Prostate gland (tissue), 2 donors: ENCODE measurements around the gene HOXA3. TPM values are rescaled to one million over a fixed set of nuclear protein-coding genes. Genes with fewer than 3 reads are reported as not detected.

Experiments
- DNase-seq: peaks from one replicate; pipeline ENCODE4 v3.0.0-alpha.2; 2019; ENCODE audit warnings: low spot score
- H3K27ac ChIP-seq, 2 donors: fragments of 200-600 bp; sonication (generic); 2 replicates each; pipeline ENCODE4 v1.5.1; 2017 to 2019
- H3K27me3 ChIP-seq: fragments of 200-600 bp; sonication (generic); replicated peaks from 2 replicates; pipeline ENCODE4 v1.5.1; 2019; ENCODE audit not compliant: insufficient read depth
- H3K36me3 ChIP-seq, 2 donors: fragments of 200-600 bp; sonication (generic); 1 replicate in 1 of 2; 2 replicates in 1 of 2; pipeline versions ENCODE4 v1.5.1 to v1.8.1; 2017 to 2019
- H3K4me1 ChIP-seq: fragments of 200-600 bp; sonication (generic); replicated peaks from 2 replicates; pipeline ENCODE4 v1.5.1; 2019
- H3K4me3 ChIP-seq, 2 donors: fragments of 200-600 bp; sonication (generic); 2 replicates each; pipeline ENCODE4 v1.5.1; 2017 to 2019
- H3K9me3 ChIP-seq: fragments of 200-600 bp; sonication (generic); 2 replicates; pipeline ENCODE4 v1.5.1; 2017
- CTCF ChIP-seq, 4 experiments: fragments of 200-600 bp in 2 of 4; fragments of 450-650 bp in 2 of 4; sonication (generic) in 2 of 4; IDR thresholded peaks; 1 replicate in 3 of 4; 2 replicates in 1 of 4; pipeline ENCODE4 v1.5.1; 2016 to 2019; ENCODE audit warnings: antibody characterized with exemption in 4 of 4, mild to moderate bottlenecking in 2 of 4, moderate library complexity in 2 of 4
- POLR2A ChIP-seq: fragments of 450-650 bp; IDR thresholded peaks from one replicate; pipeline ENCODE4 v1.6.1; 2016; ENCODE audit warnings: antibody characterized with exemption, mild to moderate bottlenecking
- POLR2AphosphoS5 ChIP-seq: sonication (generic); formaldehyde crosslinking; IDR thresholded peaks from one replicate; pipeline ENCODE4 v1.6.1; 2017; ENCODE audit warnings: antibody characterized with exemption
- WGBS: methylation state at CpG from one replicate; pipeline ENCODE4 v1.1.5; 2018; 5-methylcytosine and 5-hydroxymethylcytosine counted together
- intact Hi-C: fragments of 100-400 bp; cut with DNase I; formaldehyde crosslinking; loops from one replicate; pipeline ENCODE4 v1.14.2; 2022
- total RNA-seq, 2 donors: library from RNA; depleted of rRNA; stranded (reverse); fragments of >200 nt; gene quantifications; one replicate each; pipeline ENCODE4 v1.1.0, GENCODE V29; 2016

HOXA3 gene
- total RNA-seq, 2 donors from 2014 or later, result 2.8 to 3.1 TPM

GRCh38 chr7:27126596-27127327 lies 25.6 kb downstream of the HOXA3 start:
- Histone ChIP-seq H3K4me3 (no peak overlapping the region), H3K9me3 (no peaks in the 10 kb centered on the region), H3K36me3 (no peaks in the 10 kb centered on the region), H3K4me1 (peaks cover 6% of the 10 kb centered on the region), H3K27me3 (no peaks in the 10 kb centered on the region), H3K27ac (no peak overlapping the region)
- no peak for TF ChIP-seq POLR2AphosphoS5
- no peak for TF ChIP-seq CTCF (IDR thresholded peaks at IDR 0.05)
- no peak for TF ChIP-seq POLR2A
- intact Hi-C loops, result no loop called here
- WGBS, result 27% methylated on average over 3 of the region's 3 CpGs
- DNase-seq, result no peak

DNA sequence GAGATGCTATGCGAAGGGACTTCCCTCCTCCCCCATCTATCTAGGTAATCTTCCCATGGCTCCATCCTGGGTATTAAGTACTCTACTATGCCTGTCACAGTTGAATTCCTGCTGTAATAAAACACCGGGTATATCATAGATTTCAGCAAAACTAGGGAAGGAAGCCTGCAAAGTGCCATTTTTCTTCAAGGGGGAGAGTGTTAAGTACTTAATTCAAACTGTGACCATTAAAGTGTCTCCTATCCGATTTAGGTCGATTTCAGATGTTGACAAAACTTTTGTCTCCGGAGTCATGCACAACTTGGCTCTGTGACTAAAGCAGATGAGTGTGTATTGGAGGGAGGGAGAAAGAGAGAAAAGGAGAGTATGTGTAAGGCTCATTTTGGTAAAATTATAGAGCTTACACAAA lies 26.4 kb downstream of the HOXA3 start:
- Histone ChIP-seq H3K4me1 (peaks cover 3% of the 10 kb centered on the region), H3K36me3 (no peaks in the 10 kb centered on the region), H3K27me3 (no peaks in the 10 kb centered on the region), H3K9me3 (no peaks in the 10 kb centered on the region), H3K4me3 (no peak overlapping the region), H3K27ac (no peak overlapping the region)
- 65% methylated on average over 5 of the region's 5 CpGs for WGBS
- DNase-seq, result no peak
- intact Hi-C loops, result no loop called here
- TF ChIP-seq POLR2A, result no peak
- no peak for TF ChIP-seq CTCF (IDR thresholded peaks at IDR 0.05)
- no peak for TF ChIP-seq POLR2AphosphoS5

DNA sequence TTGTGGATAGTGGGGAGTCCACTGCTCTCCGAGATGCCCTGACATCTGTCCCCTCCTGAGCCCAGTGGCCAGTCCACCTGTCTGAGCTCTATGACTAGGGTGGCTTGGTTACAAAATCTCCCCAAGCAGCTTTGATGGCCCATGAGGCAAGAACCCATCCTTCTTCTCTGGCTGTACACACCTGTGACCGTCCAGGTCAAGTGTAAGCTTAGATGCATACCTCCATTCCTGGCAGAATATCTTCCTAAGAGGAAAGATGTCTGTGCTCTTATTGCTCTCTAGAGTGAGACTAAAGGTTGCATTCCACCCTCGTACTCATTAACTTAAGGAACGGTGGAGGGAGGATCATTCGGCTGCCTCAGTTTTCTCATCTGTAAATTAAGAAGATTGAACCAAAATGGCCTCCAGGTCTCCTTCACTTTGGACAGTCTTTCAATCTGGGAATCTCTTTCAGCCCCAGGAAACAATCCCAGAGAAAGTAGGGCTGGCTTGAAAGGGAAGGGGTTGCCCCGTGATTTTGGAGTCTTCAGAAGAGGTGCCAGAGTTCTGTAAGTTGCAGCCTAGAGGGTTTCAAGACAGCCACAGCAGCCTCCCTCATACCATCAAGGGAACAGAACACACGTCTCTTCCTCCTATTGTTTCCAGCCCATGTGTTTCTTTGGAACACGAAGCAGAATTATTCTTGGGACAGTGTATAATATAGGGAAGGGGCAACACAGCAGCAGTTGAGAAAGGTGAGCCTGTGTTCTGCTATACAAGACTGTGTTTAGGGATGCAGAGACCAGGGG lies 27.3 kb downstream of the HOXA3 start:
- Histone ChIP-seq H3K9me3 (no peaks in the 10 kb centered on the region), H3K27me3 (no peaks in the 10 kb centered on the region), H3K27ac (no peak overlapping the region), H3K36me3 (no peaks in the 10 kb centered on the region), H3K4me3 (no peak overlapping the region), H3K4me1 (peaks cover 3% of the 10 kb centered on the region)
- 86% methylated on average over 8 of the region's 8 CpGs for WGBS
- no peak for TF ChIP-seq POLR2AphosphoS5
- TF ChIP-seq CTCF (IDR thresholded peaks at IDR 0.05), result no peak
- no peak for TF ChIP-seq POLR2A
- intact Hi-C loops, result no loop called here
- DNase-seq, result no peak

DNA sequence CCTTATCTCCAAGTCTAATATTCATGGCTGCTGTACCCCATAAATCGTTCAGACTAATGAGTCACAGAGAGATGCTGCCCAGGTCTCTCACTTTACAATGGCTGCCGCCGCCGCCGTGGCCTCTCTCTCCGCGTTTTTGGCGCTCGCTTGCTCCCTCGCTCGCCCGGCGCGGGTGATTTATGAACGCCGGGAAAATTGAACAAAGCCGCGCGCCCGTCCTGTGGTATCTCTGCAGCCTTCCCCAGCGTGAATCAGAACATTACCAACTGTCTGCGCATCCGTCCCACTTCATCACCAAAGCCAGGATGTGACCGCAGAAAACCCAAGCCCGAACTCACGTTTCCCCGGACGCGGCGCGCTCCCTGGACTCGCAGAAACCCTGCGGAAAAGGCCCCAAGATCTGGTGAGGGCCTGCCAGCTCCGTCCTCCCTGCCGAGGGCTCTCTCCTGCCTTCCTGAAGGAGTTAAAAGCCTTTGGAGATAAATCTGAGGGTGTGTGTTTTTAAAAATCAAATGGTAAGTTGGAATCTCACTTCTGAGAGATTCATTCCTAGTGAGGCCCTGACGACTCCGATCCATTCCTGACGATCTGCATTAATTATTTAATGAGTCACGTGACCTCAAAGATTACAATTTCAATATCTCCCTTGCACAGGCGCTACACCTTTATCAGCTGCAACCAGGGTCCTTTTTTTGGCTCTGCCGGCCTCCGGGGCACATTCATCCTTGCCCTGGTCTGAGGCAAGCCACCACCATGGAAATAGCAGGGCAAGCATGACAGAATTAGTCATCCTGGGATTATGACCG lies 28.1 kb downstream of the HOXA3 start:
- Histone ChIP-seq H3K36me3 (no peaks in the 10 kb centered on the region), H3K9me3 (no peaks in the 10 kb centered on the region), H3K4me1 (no peaks in the 10 kb centered on the region), H3K27me3 (no peaks in the 10 kb centered on the region), H3K27ac (no peak overlapping the region), H3K4me3 (no peak overlapping the region)
- intact Hi-C loops, result no loop called here
- TF ChIP-seq POLR2AphosphoS5 (no peak), CTCF (IDR thresholded peaks at IDR 0.05) (no peak), POLR2A (no peak)
- DNase-seq, result no peak
- WGBS, result 86% methylated on average over 43 of the region's 43 CpGs
